ENCODE results near the gene C2orf66.

C2orf66 gene

DNA sequence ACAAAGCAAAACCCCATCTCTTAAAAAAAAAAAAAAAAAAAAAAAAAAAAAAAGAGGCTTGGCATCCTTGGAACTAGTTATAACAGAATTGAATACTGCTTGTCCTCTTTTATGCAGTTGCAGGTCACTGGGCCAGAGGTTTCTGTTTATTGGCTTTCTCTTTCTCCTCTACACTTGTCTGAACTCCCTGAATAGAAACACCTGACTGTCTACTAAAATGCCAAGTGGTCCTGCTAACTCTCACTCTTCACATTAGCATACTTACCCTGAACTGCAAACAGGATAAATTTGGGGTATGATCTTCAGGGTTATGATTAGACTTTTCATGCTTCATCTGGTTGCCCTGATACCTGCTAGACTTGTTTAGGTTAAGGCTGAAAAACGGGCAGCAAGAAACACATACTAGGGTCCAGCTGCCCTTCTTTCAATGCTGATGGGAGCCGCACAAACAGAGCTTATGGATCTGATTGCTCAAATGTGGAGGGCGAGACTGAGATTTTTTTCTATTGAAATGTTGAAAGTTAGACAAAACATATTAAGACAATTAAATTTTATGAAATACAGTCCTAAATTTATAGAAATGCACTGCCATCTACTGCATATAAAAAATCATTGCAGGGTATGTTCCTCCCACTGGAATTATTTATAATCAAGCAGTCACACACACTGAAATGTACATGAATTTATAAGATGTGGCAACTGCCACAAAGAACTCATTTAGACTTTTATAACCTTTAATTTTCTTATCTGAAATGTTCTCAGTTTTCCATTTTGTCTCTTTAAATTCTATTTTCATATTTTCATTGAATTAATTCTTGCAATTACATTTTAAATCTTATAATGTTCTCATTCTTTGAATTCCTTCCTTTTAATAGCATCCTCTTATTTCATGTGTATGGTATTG lies 50.4 kb downstream of the C2orf66 start:
- DNase-seq, result peak; percentile 10 to 20
